ENCODE measurements around the gene CCDC172.

The CCDC172 gene, protein sequence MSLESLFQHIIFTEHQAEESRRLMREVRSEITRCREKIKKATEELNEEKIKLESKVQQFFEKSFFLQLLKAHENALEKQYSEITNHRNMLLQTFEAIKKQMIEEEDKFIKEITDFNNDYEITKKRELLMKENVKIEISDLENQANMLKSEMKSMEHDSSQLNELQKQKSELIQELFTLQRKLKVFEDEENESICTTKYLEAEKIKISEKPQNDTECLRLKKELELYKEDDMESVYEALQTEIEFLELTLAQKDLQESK

DNA sequence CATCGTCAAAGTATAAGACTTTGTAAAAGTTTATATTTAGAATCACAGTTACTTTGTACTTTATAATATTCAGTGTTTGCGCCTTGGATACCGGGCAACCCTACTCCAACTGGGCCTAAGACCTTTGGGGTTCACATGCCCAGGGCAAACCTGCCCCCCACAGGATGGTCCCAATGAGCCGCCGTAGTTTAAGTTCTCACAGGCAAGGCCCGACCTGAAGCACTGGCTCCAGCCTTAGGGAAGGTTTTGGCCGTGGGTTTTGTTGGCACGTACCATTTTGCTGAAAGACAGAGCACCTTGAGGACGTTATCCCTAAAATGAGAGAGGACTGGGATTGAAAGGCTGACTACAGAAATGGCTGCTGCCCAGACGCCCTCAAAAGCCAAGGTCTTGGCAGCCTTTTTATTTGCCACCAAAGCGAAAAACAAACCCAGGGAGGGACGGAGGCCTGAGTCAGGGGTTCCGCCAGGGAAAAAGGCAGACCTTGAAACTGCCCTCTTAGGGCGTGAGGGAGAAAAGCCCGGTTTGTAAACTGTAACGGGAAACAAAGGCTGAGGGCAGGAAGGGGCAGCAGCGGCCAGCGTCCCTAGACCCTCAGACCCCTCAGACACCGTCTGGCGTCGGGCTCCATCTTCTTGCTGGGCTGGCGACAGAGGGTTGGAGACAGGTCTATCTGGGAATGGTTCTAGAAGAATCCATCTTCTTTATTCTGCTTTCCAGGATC, at the start of gene CCDC172:
Gene CCDC172, plus strand, starts transcription at position 222 of the 724 bp plus-strand sequence. CDS start 564 bp downstream, outside the sequence.
- DNase-seq, result no peak

DNA sequence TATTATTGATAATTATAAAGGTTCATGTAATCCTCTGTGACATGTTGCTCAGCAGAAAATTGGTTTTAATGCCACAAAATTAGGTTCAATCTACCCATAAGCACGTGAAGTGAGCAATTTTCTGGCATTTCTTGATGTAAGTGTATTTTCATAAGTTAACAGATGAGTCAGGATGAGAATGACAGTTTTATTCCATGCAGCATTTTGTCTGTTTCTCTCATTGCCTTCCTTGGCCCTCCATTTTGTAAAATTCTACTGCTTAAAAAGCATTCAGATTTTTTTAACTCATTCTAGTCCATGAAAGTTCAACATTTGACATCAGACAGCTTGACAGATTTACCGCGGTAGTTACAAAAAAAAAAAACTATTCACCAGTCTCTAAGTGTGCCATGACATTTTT, 47.3 kb upstream of the CCDC172 start:
- no peak for DNase-seq

DNA sequence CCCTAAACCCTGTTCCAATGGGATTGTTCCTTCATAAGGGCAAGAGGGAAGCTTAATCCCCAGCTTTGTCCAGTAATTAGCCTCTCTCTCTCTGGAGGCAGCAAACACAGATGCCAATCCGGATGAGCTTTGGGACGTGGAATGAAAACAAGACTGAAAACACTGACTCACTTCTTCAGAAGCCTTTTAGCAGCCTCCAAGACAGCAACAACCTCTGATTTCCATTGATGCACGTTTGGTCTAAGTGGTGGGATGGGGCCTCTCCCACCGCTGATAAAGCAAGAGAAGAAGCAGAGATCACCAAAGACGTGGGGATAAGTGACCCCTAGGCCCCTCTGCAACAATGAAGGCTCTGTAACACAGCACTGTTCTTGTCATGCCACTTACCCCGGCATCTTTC, 45.4 kb upstream of the CCDC172 start:
- DNase-seq, result no peak

DNA sequence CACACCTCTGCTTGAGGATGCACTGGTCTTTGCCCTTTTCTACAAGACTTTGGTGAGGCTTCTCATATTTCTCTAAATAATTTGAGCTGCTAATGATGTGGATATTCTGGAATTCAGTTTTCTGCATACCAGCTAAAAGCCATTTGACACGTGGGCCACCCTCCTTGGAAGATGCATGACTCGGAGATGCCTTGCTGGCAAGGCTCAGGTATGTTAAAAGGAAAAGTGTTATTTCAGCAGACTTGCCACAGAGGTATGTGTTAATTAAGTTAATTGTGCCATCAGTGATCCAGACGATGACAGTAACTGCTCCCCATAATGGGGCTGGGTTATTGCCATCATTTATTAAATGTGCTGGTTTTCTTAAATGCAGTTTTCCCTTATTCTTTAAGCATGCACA, 42.5 kb upstream of the CCDC172 start:
- DNase-seq, result no peak

DNA sequence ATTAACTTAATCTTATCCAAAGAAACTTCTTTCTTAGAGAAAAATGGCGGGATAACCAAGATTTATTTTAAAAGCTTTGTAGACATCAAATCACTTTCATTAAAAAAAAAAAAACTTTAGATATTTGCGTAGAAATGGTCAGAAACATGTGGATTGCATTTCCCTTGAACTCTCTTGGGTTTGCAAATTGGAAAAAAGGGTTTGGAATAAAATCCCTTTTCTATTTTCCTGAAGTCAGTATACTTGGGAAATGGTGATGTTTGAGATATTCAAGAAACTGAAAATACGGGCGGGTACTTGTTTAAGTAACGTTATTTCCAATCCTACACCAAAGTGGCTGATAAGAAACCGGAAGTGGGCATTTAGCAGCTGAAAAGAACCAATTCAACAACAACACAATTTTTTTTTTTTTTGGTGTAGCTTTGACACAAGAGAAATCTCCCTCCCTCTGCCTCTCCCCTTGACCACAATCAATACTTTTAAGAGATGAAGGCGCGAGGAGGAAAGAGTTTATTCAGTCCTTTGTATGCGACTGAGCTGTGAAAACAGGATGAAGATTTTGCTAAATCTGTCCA, 37.5 kb upstream of the CCDC172 start:
- no peak for DNase-seq

DNA sequence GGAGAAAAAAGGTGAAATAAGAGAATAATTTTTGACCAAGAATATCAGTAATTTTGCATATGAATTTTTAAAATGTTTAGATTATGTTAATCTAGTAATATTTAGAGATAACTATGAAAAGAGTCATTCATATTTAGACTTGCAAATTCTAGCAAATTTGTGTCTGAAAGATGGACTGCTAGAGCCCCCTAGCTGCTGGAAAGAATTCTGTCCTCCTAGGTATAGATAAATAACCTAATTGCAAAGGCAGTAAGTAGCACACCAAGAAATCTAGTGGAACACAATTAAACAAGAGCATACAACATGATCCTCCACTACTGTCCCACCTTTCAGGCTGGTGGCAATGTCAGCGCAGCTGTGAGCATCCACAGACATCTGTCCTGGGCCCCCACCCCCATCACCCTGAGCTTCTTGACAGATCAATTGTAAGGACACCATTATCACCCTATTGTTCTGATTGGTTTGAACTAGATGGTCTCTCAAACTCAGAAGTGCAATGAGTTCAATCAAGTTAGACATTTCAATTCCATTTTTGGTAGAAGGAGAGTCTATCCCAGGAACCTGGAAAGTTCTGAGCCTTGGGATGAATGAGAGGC, 36.2 kb upstream of the CCDC172 start:
- DNase-seq, result no peak

DNA sequence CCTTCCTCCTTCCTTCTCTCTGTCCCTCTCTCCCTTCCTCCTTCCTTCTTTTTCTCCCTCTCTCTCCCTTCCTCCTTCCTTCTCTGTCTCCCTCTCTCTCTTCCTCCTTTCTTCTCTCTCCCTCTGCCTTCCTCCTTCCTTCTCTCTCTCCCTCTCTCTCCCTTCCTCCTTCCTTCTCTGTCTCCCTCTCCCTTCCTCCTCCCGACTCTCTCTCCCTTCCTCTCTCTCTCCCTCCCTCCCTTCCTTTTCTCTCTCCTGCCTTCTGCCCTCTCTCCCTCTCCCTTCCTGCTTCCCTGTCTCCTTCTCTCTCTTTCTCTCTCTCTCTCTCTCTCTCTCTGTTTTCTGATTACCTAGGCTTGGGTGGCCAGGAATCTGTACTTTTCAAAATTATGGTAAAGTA, 34.6 kb upstream of the CCDC172 start:
- DNase-seq, result no peak

DNA sequence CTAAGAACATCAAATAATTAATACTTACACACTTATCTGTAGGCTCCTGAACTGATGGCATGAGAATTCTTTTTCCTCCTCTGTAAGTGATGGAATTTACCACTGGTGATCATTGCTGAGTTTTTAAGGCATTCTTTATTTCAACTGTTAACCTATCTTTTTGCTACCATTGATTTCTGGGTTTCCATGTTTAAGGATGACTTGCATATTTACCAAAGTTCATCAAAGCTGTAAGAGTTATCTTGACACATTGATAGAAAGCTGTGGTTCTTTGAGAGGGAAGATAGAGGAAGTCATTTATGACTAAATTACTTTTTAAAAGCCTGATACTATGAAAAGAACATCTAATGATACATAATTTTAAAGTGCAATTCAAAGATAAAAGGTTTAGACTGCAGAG, 31.8 kb upstream of the CCDC172 start:
- no peak for DNase-seq

DNA sequence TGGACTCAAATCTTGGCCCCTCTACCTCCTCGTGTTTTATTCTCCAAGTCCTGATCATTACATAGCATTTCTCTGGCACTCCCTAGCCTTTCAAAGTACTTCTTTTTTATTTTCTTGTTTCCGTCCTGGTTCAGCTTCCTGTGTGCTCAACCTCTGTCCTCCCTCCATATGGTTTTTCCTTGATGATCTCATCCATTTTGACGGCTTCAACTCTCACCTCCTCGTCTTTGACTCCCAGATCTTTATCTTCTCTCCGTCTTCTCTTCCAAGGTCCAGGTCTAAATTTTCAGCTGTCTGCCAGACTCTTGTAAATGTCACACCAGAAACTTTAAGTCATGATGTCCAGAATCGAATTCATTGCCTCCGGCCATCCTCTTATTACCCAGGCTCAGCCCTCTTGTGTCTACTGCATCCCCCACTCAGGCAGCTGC, 27.9 kb upstream of the CCDC172 start:
- no peak for DNase-seq

DNA sequence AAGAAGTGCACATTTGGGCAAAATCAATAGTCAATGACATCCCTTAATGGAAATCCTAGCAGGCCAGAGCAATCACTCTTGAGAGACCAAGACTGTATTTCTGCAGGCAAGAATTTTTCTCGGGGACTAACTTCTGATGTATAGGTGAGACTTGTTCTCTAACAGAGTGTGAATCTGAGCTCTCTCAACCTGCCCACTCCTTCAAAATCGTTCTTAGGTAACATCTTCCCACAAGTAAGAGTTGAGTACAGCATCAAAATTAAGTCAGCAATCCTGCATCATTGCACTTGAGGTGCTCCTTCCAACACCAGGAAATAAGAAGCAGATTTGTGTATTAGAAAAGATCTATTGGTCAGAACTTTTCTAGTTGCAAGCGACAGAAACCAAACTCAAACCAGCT, 25.7 kb upstream of the CCDC172 start:
- no peak for DNase-seq

DNA sequence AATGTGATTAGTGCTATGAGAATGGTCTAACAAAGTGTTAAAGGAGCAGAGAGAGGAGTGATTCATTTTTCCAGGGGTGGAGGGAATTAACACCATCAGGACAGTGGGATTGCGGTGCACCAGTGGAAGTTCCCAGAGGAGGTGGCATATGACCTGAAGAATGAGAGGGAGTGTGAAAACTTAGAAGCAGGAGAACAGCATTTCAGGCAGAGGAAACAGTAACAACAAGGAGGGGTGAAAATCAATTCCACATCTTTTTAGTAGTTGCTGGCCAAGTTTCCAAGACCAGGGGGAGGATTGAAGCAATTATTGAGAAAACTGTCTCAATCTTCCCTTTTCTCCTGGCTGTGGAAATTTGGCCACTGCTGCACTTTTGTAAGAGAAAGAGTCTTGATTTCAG, 23.7 kb upstream of the CCDC172 start:
- DNase-seq, result no peak

DNA sequence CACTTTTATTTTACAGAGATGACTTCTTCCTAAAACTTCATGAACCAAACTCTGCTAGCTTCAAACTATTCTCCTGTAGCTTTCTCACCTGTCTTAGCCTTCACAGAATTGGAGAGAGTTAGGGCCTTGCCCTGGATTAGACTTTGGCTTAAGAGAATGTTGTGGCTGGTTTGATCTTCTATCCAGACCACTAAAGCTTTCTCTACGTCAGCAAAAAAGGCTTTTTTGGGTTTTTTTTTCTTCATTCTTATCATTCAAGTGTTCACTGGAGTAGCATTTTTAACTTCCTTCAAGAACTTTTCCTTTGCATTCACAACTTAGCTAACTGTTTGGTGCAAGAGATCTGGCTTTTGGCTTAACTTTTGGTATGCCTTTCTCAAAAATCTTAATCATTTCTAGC, 19.3 kb upstream of the CCDC172 start:
- no peak for DNase-seq

DNA sequence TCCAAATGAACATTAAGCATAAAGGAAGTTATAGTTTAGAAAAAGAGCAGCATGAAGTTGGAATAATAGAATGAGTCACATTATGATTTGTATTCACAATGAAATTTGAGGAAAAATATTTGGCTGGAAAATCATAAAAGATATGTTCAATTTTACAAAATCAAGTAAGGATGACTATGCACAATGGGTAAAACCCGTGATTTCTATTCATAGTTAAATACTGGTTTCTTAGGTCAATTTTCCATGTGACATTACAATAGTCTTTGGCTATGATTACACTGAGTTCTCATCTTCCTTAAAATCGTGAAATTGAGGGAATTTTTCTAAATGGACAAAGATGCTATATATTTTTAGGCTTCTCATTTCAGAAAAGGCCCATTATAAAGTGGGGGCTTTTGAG, 17.4 kb upstream of the CCDC172 start:
- no peak for DNase-seq

DNA sequence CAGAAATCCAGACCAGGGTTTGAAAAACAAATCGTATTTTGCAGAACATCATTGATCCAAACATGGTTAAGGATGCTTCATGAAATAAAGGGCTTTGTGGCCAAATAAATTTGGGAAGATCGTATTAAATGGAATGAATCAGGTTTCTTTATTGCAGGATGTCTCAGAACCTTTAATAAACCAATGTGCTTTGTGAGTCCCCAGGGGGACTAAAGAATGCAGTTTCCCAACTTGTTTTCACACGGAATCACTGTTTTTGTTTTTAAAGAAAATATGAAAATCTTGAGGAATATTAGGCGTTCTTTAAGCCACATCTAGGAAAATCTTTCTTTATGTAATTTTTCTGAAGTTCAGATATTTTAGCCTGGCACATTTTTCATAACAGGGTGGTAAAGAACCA, 16.8 kb upstream of the CCDC172 start:
- no peak for DNase-seq

DNA sequence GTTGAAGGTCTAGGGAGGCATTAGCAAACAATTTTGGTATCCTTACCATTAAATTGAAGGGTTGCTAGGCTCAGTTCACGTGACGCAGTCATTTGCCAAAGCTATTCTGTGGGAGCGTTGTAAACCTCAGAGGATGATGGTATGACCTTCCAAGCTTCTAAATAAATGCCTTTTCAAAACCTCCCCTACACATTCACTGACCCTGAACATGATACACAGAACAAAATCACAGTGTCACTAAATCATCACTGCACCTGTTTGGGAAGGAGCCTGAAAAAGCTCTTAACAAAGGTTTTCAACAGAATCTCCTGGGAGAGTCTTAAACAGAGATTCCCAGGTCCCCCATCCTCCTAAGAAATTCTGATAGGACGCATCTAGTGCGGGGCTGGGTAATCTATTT, 13.2 kb upstream of the CCDC172 start:
- no peak for DNase-seq

DNA sequence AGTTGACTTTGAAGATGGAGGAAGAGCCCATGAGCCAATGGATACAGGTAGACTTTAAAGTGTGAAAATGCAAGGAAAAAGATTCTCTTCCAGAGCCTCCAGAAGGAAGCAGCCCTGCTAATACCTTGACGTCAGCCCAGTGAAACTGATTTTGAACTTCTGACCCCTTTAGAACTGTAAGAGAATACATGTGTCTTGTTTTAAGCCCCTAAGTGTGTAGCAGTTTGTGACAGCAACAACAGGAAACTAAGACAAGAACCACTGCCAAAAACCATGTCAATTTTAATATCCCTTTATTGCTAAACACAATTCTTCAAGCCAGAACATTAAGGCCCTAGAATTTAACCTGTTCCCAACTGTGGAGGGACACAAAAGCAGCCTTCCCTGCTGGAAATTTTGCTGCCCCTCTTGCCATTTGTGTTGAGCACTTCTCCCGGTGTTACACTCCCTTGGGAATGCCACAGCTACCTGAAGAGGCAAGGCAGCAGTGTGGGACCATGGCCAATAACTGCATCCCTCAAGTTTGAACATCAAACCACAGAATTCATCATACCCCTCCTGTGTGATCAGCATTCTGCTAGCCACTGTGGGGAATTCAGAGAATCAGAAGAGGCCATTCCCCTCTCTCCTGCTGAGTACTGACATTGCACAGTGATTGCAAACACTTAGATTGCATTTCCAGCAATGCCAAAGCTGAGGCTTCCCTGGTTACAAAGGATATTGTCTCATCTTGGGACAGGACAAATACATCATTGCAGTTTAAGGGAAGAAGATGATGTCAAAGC, 12.3 kb upstream of the CCDC172 start:
- no peak for DNase-seq

DNA sequence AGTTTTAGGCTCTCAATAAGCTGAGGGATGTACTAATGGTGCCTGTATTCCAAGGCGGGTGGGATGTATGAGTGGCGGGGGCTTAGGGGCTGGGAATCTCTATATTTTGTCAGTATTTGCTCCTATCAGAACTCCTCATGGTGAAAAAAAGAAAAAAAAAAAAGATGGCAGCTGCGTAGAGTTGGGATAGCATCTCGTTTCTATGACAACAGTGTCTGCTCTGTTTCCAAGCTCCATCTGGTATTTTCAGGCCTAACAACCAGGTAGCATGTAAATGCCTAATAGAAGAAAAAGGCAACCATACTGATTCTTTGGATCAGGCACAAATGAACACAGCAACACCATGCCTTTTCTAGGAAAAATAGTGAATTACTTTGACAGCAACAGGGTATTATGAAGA, 11.7 kb upstream of the CCDC172 start:
- no peak for DNase-seq

DNA sequence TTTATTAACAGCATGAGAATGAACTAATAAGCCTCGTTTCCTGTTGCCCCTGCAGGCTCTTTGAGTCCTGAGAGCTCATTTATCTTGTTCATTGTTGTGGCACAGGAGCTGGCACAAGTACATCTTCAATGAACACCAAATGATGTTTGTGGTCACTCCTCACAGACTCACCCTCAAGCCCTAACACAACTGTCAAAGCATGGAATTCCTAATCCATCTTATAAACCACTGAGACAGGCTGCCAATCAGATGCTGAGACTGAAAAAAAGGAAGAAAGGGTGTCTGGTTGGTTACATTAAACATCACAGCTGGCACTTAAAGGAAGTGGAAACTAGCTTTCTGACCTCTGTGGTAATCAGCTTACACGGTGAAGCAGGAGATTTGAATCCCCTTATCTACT, 7.7 kb upstream of the CCDC172 start:
- no peak for DNase-seq

DNA sequence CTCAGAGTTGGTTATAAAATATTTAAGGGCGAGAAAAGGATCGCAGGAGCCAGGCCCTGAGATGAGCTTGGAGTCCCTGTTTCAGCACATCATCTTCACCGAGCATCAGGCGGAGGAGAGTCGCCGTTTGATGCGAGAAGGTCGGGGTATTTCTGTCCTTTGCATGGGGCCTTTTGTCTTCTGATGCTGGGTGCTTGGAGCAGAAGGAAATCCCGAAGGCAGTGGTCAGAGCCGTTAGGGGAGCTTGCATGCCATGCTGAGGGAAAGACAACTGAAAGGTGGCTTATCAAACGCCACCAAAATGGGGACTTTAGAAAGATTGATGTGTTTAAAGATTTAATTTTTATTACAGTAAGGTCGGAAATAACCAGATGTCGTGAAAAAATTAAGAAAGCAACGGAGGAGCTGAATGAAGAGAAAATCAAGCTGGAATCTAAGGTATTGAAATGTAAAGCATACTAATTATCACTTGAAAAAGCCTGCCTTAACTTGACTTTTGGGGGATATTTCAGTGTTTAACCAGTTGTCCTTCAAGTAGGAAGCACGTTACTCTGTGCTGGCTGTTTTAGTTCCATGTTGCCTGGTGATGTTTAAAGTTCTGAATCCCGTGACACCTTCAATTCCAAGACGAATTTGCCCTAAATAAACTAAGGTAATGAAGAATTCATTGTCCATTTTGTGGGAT, 845 bp downstream of the CCDC172 start:
- no peak for DNase-seq

DNA sequence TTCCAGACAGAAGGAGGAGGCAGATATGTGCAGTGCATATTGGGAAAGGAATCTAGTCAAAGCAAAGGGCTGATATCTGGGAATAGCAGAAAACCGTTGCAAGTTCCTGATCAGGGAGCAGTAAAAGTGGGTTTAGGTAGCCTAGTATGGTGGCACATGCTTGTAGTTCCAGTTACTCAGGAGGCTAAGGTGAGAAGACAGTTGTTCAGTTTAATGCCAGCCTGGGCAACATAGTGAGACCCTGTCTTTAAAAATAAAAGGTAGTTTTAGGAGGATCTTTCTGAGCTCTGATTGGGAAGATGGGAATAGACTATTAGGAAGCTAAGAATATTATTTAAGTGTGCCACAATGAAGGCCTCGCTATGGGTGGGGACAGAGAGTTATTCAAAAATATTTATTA, 1.7 kb downstream of the CCDC172 start:
- no peak for DNase-seq

DNA sequence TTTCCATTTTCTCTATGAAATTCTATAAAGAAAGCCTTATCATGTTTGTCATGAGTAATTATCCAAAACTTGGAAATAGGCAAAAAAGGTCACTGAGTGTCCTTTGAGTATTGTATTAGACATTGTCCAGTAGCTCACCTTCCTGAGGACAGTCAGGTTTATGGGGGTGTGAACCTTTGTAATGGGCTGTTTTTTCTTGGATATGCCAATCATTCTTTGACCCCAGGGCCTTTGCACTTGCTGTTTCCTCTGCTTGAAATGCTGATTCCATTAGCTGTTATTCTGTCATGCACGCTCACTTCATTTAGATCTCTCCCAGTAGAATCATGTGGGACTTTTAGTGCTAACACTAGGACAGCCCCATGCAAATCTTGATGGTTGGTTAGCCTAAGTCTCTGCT, 4.9 kb downstream of the CCDC172 start:
- DNase-seq, result no peak

DNA sequence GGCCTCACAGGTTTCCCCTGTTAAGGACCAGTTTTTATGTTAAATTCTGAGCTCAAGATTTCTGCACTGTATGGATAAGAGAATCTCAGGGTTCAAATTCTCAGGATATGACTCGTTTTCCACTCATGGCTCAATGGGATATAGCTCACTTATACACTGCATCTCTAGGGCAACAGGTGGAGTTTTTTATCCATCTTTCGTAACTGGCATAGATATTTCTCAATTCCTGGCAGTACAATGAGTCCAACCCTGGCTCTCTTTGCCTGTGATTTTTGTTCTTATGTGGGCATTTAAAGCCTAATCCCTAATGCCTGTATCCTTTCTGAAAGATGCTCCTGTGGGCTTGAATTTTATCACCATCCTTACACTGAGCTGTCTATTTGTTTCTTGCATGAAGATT, 7.6 kb downstream of the CCDC172 start:
- DNase-seq, result no peak

DNA sequence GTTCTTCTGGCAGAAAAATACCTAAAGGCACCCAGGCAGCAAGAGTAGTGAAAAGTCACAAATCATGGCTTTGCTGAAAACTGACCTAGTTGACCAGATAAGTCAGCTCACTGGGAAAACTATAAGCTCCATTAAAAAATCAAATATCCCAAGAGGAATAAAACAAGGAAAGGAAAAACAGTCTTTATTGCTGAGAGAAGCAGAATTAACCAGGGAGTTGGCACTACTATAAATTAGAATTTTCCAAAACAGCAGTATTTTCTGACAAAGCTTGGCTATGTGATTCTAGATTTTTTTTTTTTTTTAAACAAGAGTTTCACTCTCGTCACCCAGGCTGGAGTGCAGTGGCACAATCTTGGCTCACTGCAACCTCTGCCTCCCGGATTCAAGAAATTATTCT, 12.6 kb downstream of the CCDC172 start:
- no peak for DNase-seq
